Ovary (tissue), 3 donors: Measurements from ENCODE around the gene CLCN6.

Source experiments
- EP300 ChIP-seq: sonication (generic); formaldehyde crosslinking; IDR thresholded peaks from one replicate; pipeline ENCODE4 v1.6.1; 2017; ENCODE audit warnings: antibody characterized with exemption
- POLR2A ChIP-seq: fragments of 450-650 bp; IDR thresholded peaks from one replicate; pipeline ENCODE4 v1.6.1; 2017; ENCODE audit warnings: antibody characterized with exemption, mild to moderate bottlenecking, moderate library complexity
- TF ChIP-seq, protein P1 (sequence below), 3 donors: fragments of 450-650 bp in 2 of 3; fragments of 200-600 bp in 1 of 3; IDR thresholded peaks; one replicate each; pipeline versions ENCODE4 v1.5.1 to v1.8.0; 2016 to 2022; ENCODE audit warnings: antibody characterized with exemption in 3 of 3, mild to moderate bottlenecking in 1 of 3
- donor health status: DM: no; HTN: no; CAD: no.

DNA sequence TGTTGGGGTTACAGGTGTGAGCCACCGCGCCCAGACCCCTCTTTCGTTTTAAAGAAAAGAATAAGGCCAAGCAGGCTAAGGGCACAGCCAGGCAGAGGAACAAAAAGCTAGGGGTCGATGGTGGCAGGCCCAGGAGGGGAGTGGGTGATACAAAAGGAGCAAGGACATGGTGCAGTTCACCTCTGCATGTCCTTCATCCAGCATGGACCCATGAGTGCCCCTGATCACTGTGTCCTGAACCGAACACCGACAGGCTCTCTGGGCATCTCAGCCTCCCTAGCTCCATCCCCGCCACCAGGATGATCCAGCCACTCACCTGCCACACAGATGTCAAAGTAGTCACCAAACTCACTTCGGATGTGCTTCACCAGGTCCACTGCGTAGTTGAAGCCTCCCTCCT lies 6.1 kb upstream of the CLCN6 start:
- TF ChIP-seq, protein P1, sequence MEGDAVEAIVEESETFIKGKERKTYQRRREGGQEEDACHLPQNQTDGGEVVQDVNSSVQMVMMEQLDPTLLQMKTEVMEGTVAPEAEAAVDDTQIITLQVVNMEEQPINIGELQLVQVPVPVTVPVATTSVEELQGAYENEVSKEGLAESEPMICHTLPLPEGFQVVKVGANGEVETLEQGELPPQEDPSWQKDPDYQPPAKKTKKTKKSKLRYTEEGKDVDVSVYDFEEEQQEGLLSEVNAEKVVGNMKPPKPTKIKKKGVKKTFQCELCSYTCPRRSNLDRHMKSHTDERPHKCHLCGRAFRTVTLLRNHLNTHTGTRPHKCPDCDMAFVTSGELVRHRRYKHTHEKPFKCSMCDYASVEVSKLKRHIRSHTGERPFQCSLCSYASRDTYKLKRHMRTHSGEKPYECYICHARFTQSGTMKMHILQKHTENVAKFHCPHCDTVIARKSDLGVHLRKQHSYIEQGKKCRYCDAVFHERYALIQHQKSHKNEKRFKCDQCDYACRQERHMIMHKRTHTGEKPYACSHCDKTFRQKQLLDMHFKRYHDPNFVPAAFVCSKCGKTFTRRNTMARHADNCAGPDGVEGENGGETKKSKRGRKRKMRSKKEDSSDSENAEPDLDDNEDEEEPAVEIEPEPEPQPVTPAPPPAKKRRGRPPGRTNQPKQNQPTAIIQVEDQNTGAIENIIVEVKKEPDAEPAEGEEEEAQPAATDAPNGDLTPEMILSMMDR (IDR thresholded peaks at IDR 0.05) = no peak
- TF ChIP-seq POLR2A (no peak), EP300 (no peak)
